Measurements from ENCODE around the gene SENP2.
"Not testable (repeated sequence)": the region's sequence is repeated elsewhere in the genome, so short reads cannot be mapped to it uniquely, and the experiment has no call there.

SENP2 gene

DNA sequence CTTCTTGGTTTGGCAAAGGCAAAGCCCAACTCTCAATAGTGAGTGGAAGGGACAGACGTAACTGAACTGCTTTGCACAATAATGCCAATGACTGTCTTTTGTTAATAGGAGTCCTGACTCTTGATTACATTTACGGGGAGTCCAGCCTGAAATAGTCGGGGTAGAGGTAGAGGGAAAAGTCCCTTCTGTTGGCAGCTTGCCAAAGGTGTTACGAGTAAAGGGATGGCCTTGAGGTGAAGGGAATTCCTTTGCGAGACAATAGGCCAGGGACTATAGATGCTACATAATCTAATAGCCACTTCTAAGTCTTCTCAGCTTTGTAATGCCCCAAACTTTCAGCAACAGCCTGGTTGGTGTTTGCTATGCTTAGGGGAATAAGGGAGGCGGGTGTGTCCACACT, 2.2 kb upstream of the SENP2 start:
- H3K27ac ChIP-seq = no peak overlapping the region
- no peak overlapping the region for H3K4me3 ChIP-seq

DNA sequence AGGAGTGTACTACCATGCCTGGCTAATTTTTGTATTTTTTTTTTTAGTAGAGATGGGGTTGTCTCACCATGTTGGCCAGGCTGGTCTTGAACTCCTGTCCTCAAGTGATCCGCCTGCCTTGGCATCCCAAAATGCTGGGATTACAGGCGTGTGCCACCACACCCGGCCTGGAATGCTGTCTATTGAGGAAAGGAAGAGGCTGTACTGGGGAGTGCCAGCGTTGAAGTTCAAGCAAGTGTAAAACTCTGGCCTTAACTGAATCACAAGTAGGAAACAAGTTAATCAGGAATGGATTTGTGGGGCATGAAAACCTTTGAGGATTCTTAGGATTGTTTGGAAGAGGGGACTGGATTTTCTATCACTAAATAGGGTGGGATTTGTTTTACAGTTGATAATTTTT, 1.4 kb upstream of the SENP2 start:
- H3K4me3 ChIP-seq = no peak overlapping the region

DNA sequence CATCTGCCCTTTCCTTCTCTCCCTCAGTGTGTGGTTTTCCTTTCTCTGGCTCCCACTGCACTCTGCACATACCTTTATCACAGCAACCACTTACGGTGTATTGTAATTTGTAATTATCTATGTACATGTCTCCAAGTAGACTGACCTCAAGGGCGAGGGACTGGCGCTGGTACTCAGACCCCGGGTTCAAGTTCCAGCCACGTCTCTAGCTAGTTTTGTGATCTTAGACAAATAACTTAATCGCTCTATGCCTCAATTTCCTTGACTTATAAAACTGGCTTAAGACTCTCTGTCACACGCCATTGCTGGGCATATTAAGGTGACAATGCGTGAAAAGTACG, 607 bp upstream of the SENP2 start:
- Histone ChIP-seq H3K27ac (peak overlapping the region in 19 of 21 experiments; percentile 43 to 100 (median 97)), H3K4me3 (peak overlapping the region; percentile 26 to 96 (median 83))

More for the DNA sequence above, 1.4 kb upstream of the SENP2 start:
- H3K27ac ChIP-seq = no peak overlapping the region

DNA sequence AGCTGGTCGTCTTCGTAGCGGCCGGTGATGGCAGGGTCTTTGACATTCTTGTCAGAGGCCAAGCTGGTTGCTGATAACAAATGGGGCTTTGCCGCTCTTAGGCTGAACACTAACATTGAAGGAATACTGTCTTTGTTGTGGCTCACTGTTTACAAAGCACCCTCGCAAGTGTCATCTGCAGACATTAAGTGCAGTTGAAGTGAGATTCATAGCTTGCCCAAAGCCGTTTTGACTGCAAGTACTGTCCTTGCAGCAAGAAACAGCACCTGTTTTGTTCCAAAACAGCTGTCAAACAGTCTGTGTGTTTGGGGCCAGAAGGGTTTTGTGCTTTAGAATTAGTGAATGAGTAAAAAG, 568 bp downstream of the SENP2 start:
- Histone ChIP-seq H3K4me3 (peak overlapping the region; percentile 53 to 96 (median 83)), H3K27ac (peak overlapping the region; percentile 69 to 100 (median 96))

DNA sequence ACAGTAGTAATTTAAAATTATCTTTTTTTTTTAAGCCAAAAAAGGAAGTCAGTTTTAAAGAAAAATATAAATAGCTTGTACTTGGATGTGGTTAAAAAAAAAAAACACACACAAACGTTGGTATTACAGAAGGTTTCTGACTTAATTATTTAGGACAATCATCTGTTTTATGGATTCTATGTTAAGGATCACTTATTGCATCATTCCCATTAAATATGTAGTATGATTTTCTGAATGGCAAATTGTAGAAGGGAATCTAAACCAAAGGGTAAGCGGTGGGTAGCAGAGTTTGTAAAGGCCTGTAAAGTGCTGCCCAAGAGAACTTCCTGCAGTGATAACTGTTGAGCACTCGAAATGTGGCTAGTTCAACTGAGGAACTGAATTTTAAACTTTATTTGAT, 8.0 kb downstream of the SENP2 start:
- no peak overlapping the region for H3K27ac ChIP-seq

DNA sequence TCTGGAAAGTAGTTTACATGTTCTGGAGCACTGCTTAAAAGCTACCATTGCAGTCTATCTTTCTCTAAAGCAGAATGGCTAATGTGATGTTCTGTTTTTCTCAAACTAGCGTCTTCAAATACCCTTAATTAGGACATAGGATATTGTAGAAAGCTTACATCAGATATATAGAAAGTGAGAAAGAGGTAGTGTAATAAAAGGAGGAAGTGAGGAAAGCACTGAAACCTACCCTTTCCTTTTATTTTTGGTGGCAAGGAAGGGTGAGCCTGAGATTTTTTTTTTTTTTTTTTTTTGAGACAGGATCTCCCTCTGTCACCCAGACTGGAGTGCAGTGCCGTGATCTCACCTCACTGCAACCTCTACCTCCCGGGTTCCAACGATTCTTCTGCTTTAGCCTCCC, 9.4 kb downstream of the SENP2 start:
- no peak overlapping the region for H3K4me3 ChIP-seq
- H3K27ac ChIP-seq = no peak overlapping the region

More for the DNA sequence above, 8.0 kb downstream of the SENP2 start:
- H3K4me3 ChIP-seq = no peak overlapping the region

DNA sequence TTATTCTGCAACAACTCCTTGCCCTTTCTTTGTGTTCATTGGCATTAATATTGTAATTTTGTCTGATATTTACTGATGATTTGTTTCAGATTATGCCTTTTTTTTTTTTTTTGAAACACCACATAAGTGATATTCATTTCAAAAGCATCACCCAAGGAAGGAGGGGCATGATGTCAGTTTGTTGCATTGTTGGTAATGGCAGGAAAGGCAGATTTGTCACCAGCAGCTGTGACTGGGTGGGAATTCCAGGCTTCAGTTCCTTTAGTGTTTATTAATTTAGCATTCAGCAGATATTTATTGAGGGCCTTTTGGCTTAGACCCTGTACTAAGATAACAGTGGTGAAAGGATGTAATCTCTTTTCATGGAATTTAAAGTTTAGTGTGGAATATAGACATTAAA, 19.5 kb downstream of the SENP2 start:
- H3K27ac ChIP-seq = no peak overlapping the region
- H3K4me3 ChIP-seq = no peak overlapping the region

DNA sequence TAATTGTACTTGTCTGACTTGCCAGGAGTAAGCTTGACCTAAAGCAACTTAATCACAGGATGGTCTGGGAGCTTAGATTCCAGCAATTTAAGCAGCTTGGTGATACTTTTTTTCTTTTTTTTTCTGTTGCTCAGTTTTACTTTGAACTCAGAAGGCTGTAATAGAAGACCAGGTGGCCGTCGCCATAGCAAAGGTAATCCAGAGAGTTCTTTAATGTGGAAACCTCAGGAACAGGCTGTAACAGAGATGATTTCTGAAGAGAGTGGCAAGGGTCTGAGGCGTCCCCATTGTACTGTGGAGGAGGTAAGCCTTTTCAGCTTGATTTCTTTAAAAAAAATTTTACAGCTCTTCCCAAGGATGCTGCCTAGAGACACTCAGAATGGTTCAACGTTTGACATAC, 20.1 kb downstream of the SENP2 start:
- Histone ChIP-seq H3K4me3 (no peak overlapping the region), H3K27ac (no peak overlapping the region)

DNA sequence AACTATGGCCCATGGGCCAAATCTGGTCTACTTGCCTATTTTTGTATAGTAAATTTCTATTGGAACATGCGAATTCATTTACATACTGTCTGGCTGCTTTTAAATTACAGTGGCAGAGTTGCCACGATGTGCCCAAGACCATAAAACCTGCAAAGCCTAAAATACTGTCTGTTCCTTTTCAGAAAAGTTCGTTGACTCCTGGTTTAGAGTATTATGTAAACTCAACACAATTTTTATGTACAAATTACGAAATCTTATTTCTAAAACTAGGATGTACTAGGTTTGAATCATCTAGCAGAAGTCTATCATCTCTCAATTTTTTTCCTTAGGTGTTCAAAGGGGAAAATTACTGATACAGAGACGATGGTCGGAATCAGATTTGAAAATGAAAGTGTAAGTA, 26.9 kb downstream of the SENP2 start:
- Histone ChIP-seq H3K27ac (no peak overlapping the region), H3K4me3 (no peak overlapping the region)

DNA sequence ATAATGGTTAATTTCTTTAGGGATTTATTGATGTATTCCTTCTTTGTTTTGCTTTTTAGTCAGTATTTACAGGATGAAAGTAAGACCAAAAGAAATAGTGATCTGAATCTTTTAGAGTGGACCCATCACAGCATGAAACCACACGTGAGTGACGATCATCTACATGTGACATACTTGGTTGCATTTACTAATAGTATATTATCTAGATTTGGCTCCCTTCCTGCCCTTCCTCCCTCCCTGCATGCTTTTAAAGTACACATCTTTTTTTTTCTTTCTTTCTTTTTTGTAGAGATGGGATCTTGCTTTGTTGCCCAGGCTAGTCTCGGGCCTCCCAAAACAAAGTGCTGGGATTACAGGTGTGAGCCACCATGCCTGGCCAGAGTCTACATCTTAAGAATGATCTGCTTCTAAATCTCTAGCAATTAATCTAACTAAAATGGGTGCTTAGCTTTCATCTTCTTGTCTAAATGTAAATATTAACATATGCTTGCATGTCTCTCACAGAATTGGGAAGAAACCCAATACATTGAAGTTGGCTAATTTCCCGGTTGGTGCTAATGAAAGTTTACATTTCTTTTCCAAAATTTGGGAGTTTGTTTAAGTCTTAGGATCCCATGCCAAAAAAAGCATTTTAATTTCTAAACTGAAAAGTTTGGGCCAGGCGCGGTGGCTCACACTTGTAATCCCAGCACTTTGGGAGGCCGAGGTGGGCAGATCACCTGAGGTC, 38.0 kb downstream of the SENP2 start:
- H3K27ac ChIP-seq = no peak overlapping the region

DNA sequence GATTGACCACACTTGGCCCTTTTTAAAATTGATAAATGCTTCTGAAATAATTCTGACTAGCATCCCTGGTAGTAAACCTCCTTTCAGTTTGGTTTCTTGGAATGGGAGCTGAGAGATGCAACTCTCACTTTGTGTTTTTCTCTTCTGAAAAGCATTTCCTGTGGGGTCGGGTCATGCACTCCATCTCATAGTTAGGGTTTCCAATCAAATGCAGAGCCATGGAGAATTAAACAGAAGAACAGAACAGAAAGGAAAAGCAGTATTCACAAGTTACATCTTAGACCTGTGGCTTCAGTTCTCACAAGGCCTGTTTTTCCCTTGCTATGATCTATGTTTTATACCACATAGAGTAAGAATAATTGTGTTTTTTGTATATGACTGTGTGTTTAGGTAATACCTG, 39.7 kb downstream of the SENP2 start:
- Histone ChIP-seq H3K4me3 (no peak overlapping the region), H3K27ac (no peak overlapping the region)

More for the DNA sequence above, 38.0 kb downstream of the SENP2 start:
- H3K4me3 ChIP-seq = no peak overlapping the region

DNA sequence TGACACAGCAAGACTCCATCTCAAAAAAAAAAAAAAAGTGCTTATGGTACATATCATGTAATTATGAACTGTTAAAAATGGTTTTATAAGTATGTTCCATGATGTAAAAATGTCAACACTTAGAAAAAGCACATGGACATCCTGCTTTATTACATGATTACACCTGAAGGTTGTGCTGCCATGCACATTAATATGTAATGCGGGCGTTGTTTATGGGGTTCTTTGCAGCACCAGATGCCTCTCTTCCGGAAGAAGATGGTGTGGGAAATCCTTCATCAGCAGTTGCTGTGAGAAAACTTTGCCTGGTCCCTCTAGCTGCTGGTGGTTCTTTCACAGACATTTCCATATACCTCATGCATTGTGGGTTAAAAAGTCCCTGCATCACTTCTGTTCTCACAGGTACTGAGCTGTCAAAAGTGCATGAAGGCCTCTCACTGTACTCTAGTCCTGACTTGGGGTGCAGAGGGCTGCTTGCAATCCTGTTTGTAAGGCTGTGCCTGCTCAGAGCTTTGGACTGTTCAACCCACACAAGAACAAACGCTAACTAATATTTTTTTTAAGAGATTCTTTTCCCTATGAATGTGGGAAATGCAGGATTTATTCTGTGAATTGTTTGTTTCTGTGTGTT, 43.6 kb downstream of the SENP2 start:
- H3K4me3 ChIP-seq = no peak overlapping the region
- H3K27ac ChIP-seq = peak overlapping the region in 5 of 21 experiments; percentile 1 to 47 (median 26)

DNA sequence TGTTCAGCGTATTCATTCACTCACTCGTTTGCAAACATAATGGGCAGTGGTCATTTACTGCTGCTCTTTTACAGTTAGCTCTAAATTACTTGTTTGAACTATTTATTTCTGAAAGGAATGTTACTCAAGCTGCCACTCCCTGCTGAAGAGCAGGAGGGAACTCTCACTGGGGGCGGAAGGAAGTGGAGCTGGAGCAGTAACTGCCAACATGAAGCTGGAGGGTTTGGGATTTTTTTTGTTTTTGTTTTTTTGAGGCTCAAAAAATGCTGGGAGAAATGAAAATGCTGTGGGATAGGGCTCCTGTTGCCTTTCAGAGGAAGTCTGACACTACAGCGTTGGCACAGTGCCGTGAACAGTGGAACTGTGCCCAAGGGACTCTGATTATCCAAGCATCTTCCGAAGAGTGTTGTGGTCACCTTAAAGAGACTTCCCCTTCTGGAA, 44.1 kb downstream of the SENP2 start:
- H3K27ac ChIP-seq = peak overlapping the region in 6 of 21 experiments; percentile 1 to 47 (median 28)
- H3K4me3 ChIP-seq = no peak overlapping the region

DNA sequence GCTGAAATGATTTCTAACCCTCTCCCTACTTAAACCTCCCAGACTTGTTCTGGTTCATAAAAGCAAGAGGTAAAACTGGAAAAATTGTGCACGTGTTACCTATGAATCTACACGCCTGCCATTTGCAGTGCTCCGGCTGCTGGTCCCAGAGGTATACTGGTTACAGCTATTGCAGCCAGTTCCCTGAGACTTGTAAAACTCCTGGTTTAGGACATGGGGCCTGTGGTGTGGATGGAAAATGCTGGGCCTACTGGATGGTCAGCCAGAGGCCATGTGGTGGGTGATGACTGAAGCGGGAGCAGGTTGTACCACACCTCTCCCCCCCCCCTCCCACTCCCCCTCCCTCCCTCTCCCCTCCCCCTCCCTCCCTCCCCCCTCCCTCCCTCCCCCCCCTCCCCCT, 45.0 kb downstream of the SENP2 start:
- Histone ChIP-seq H3K4me3 (no peak overlapping the region), H3K27ac (no peak overlapping the region)

DNA sequence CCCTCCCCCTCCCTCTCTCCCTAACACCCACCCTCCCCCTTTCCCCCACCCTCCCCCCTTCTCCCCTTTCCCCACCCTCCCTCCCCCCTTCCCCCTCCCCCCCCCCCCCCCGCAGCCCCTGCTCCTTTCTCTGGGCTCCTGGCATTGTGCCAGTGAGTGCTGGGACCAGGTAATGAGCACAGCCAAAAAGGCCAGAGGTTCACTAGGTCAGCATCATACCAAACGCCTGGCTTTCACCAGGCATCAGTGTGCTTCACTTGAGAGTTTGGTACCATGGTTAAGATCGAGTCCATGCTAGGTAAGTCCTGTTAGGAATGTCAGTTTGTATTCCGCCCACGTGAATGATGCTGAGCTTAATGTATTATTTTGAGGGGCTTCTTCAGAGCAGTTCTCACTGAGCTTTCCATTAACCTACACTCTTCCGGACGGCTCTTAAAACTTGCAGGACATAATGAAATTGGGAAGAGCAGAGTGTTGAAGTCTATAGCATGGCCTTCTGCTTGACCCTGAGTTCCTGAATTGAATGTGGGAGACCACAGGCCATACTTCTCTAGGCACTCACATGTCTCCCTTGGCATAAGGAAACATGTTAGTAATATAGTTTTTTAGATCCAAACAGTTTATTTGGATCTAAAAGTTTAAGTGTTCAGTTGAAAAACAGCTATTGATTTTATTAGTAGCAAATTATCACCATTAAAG, 45.6 kb downstream of the SENP2 start:
- no peak overlapping the region for H3K4me3 ChIP-seq
- H3K27ac ChIP-seq = no peak overlapping the region

DNA sequence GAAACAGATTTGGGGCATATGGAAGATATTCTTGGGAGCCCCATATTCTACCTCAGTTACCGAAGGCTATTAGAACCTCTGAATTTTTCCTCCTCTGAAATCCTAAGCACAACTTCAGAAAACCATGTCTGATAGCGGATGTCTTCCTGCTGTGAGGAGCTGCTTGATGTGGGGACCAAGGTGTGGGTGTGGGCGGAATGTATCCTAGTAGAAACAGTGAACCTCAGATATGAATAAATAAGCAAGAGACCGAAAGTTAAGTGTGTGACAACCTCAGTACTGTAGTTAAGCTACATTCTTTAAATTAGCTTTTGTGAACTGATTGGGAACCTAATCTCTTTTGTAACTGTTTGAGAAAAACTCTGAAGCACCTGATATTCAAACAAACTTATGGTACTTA, 46.9 kb downstream of the SENP2 start:
- no peak overlapping the region for H3K4me3 ChIP-seq
- H3K27ac ChIP-seq = no peak overlapping the region

DNA sequence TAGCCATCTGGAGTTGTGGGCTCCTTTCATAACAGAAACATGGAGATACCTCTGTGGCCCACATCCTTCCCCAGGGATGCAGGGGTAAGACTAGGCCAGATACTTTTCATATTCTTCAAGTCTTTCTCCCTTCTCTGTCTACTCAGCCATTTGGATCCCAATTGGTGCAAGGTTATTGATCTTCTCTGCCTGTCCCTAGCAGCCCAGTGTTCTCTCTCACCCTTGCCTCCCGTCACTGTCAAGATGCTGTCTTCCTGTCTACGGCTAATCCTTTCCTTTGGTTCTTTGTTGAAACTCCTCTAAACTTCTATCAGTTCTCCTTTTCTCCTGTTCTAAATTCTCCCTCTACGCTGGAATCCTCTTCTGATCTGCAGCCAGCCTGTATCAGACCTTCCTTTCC, 51.3 kb downstream of the SENP2 start:
- no peak overlapping the region for H3K27ac ChIP-seq

DNA sequence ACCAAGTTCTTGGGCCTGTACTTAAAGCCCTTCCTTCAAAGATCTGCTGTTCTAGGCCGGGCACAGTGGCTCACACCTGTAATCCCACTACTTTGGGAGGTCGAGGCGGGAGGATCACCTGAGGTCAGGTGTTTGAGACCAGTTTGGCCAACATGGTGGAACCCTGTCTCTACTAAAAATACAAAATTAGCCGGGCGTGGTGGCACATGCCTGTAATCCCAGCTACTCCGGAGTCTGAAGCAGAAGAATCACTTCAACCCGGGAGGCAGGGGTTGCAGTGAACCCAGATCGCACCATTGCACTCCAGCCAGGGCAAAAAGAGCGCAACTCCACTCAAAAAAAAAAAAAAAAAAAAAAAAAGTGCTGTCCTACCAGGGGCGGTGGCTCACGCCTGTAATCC, 52.6 kb downstream of the SENP2 start:
- H3K27ac ChIP-seq, H3K4me3 ChIP-seq: not testable (repeated sequence)

More for the DNA sequence above, 51.3 kb downstream of the SENP2 start:
- no peak overlapping the region for H3K4me3 ChIP-seq

DNA sequence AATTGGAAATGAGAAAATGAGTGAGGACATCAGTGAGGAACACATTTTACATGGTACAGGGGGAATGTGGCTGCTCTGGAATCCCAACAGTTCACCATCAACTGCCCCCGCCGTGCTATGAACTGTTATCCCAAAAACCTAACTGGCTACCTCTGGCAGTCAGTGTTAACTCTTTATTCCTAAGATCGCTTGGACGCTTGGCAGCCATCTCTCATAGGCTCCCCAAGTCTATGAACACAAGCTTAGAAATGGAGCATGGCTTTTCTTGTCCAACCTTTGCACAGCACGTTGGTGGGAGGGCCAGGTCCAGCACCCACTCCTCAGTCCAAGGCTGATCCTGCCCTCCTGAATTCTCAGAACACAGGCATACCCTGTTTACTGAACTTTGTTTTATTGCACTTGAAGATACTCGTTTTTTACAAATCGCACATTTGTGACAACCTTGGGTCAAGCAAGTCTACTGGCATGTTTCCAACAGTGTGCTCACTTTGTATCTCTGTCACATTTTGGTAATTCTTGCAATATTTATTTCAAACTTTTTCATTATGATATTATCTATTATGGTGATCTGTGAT, 53.6 kb downstream of the SENP2 start:
- no peak overlapping the region for H3K4me3 ChIP-seq
- no peak overlapping the region for H3K27ac ChIP-seq

DNA sequence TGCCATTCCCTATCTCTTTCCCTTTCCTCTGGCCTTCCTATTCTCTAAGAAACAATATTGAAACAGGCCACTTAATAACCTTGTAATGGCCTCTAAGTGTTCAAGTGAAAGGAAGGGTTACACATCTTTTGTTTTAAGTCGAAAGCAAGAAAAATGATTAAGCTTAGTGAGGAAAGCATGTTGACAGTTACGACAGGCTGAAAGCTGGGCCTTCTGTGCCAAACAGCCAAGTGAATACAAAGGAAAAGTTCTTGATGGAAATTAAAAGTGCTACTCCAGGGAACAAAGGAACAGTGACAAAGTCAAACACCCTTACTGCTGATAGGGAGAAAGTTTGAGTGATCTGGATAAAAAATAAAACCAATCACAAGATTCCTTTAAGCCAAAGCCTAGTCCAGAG, 54.2 kb downstream of the SENP2 start:
- Histone ChIP-seq H3K4me3 (no peak overlapping the region), H3K27ac (no peak overlapping the region)

DNA sequence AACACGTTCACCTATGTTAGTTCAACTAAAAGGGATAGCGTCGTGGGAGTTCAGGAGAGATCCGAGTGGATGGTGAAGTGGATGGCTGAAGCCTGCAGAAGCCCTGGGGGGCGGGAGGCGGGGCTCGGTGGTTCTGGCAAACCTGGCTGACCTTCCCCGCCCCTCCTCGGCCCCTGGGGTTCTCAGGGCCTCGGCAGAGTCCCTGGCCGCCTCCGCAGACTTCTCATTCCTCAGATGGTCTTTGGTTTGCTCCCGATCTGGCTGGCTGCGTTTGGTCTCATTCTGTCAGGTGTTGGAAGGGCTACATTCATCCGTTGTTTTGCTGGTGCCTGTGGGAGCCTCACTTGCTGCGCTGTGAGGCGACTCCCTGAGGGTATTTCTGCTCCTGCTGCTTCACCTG, 59.1 kb downstream of the SENP2 start:
- not testable (repeated sequence) for H3K4me3 ChIP-seq, H3K27ac ChIP-seq
